HEK293 (cell line): Measurements from ENCODE around the gene PADI3.

Source experiments
- GLI2 ChIP-seq: fragments of 450-650 bp; formaldehyde crosslinking; IDR thresholded peaks from 2 replicates; pipeline ENCODE4; 2017; ENCODE audit warnings: missing biosample characterization, missing genetic modification characterization, low read depth, borderline replicate concordance
- GLI4 ChIP-seq: fragments of 450-650 bp; formaldehyde crosslinking; IDR thresholded peaks from 2 replicates; pipeline ENCODE4 v1.5.1; 2016; ENCODE audit warnings: missing biosample characterization, missing genetic modification characterization
- INSM2 ChIP-seq: fragments of 450-650 bp; formaldehyde crosslinking; IDR thresholded peaks from 2 replicates; pipeline ENCODE4 v1.5.1; 2016; ENCODE audit warnings: missing biosample characterization, missing genetic modification characterization
- KLF17 ChIP-seq: fragments of 450-650 bp; formaldehyde crosslinking; IDR thresholded peaks from 2 replicates; pipeline ENCODE4 v1.5.1; 2016; ENCODE audit warnings: missing biosample characterization, missing genetic modification characterization
- SP2 ChIP-seq: fragments of 450-650 bp; formaldehyde crosslinking; IDR thresholded peaks from 2 replicates; pipeline ENCODE4 v1.5.1; 2016; ENCODE audit warnings: missing biosample characterization, missing genetic modification characterization
- SP3 ChIP-seq: fragments of 450-650 bp; formaldehyde crosslinking; IDR thresholded peaks from 2 replicates; pipeline ENCODE4 v1.5.1; 2016; ENCODE audit warnings: missing biosample characterization, missing genetic modification characterization
- WT1 ChIP-seq: fragments of 450-650 bp; formaldehyde crosslinking; IDR thresholded peaks from 2 replicates; pipeline ENCODE4 v1.5.1; 2016; ENCODE audit warnings: missing biosample characterization, missing genetic modification characterization
- ZIC2 ChIP-seq: fragments of 450-650 bp; formaldehyde crosslinking; IDR thresholded peaks from 2 replicates; pipeline ENCODE4 v1.5.1; 2016; ENCODE audit warnings: missing biosample characterization, missing genetic modification characterization
- ZNF112 ChIP-seq: fragments of 450-650 bp; formaldehyde crosslinking; IDR thresholded peaks from 2 replicates; pipeline ENCODE4 v1.5.0; 2017; ENCODE audit warnings: missing biosample characterization, missing genetic modification characterization
- ZNF18 ChIP-seq: fragments of 450-650 bp; formaldehyde crosslinking; IDR thresholded peaks from 2 replicates; pipeline ENCODE4 v1.5.1; 2016; ENCODE audit warnings: missing biosample characterization, missing genetic modification characterization
- ZNF184 ChIP-seq: fragments of 450-650 bp; IDR thresholded peaks from 2 replicates; pipeline ENCODE4 v1.5.1; 2018; ENCODE audit warnings: missing biosample characterization, mild to moderate bottlenecking, missing genetic modification characterization
- ZNF239 ChIP-seq: fragments of 450-650 bp; formaldehyde crosslinking; IDR thresholded peaks from 2 replicates; pipeline ENCODE4 v1.5.1; 2016; ENCODE audit warnings: missing biosample characterization, missing genetic modification characterization
- ZNF394 ChIP-seq: fragments of 450-650 bp; formaldehyde crosslinking; IDR thresholded peaks from 2 replicates; pipeline ENCODE4 v1.5.1; 2016; ENCODE audit warnings: missing biosample characterization, missing genetic modification characterization, mild to moderate bottlenecking, moderate library complexity, borderline replicate concordance
- ZNF514 ChIP-seq: fragments of 450-650 bp; formaldehyde crosslinking; IDR thresholded peaks from 2 replicates; pipeline ENCODE4 v1.5.1; 2016; ENCODE audit warnings: missing biosample characterization, missing genetic modification characterization
- ZNF654 ChIP-seq: fragments of 450-650 bp; formaldehyde crosslinking; IDR thresholded peaks from 2 replicates; pipeline ENCODE4 v1.5.1; 2016; ENCODE audit warnings: low read depth, missing biosample characterization, missing genetic modification characterization
- ZSCAN16 ChIP-seq: fragments of 450-650 bp; formaldehyde crosslinking; IDR thresholded peaks from 2 replicates; pipeline ENCODE4 v1.5.1; 2016; ENCODE audit warnings: missing biosample characterization, missing genetic modification characterization
- ZSCAN4 ChIP-seq: fragments of 450-650 bp; formaldehyde crosslinking; IDR thresholded peaks from 2 replicates; pipeline ENCODE4 v1.5.1; 2017; ENCODE audit warnings: missing biosample characterization, missing genetic modification characterization
- TF ChIP-seq, protein P1 (sequence below): fragments of 450-650 bp; formaldehyde crosslinking; IDR thresholded peaks from 2 replicates; pipeline ENCODE4 v1.5.1; 2016; ENCODE audit warnings: missing biosample characterization, missing genetic modification characterization
- TF ChIP-seq, protein P2 (sequence below): fragments of 450-650 bp; formaldehyde crosslinking; conservative IDR thresholded peaks from 2 replicates; pipeline ENCODE4 v1.5.1; 2016; ENCODE audit warnings: low read depth, missing biosample characterization, missing genetic modification characterization

PADI3 gene

DNA sequence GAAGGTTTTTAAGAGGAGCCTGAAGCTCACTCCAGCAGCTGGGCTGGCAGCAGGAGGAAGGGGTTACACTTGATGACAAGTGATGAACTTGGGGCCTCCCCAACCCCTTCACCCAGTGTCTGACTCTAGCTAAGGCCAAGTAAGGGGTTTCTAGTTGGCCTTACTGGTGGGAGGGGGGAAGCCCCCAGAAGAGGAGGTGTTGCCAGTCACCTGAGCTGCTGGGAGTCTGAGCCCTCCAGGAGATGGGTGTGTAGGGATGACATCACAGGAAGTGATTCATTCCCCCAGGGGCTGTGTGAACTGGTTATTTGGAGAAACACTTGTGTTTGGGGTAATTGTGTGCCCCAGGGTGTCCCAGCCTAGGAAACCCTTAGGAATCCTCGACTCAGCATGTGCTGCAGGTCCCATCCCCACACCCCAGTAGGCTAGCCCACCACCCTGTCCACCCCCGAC is 40.9 kb upstream of the PADI3 start (continued):
- TF ChIP-seq ZNF18 (tag by site-specific recombination) (peak; percentile 99), ZNF394 (peak; percentile 42; the same call in 1 of the 2 replicates), INSM2 (tag by site-specific recombination) (peak; percentile 91), ZNF654 (tag by site-specific recombination) (no peak), ZNF239 (no peak), KLF17 (tag by site-specific recombination) (peak; percentile 88), GLI2 (tag by site-specific recombination) (no peak), ZSCAN4 (tag by site-specific recombination) (no peak), WT1 (tag by site-specific recombination) (peak; percentile 89), SP3 (tag by site-specific recombination) (0 out of 2 replicates have a peak, but pooled peaks have one; percentile 25), ZIC2 (tag by site-specific recombination) (peak; percentile 84), ZSCAN16 (tag by site-specific recombination) (no peak), SP2 (tag by site-specific recombination) (peak; percentile 24; the same call in 1 of the 2 replicates), ZNF514 (no peak), ZNF184 (tag by site-specific recombination) (peak; percentile 67), ZNF112 (tag by site-specific recombination) (no peak), GLI4 (tag by site-specific recombination) (no peak)
- TF ChIP-seq, protein P1, sequence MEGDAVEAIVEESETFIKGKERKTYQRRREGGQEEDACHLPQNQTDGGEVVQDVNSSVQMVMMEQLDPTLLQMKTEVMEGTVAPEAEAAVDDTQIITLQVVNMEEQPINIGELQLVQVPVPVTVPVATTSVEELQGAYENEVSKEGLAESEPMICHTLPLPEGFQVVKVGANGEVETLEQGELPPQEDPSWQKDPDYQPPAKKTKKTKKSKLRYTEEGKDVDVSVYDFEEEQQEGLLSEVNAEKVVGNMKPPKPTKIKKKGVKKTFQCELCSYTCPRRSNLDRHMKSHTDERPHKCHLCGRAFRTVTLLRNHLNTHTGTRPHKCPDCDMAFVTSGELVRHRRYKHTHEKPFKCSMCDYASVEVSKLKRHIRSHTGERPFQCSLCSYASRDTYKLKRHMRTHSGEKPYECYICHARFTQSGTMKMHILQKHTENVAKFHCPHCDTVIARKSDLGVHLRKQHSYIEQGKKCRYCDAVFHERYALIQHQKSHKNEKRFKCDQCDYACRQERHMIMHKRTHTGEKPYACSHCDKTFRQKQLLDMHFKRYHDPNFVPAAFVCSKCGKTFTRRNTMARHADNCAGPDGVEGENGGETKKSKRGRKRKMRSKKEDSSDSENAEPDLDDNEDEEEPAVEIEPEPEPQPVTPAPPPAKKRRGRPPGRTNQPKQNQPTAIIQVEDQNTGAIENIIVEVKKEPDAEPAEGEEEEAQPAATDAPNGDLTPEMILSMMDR, result no peak
- TF ChIP-seq, protein P2, sequence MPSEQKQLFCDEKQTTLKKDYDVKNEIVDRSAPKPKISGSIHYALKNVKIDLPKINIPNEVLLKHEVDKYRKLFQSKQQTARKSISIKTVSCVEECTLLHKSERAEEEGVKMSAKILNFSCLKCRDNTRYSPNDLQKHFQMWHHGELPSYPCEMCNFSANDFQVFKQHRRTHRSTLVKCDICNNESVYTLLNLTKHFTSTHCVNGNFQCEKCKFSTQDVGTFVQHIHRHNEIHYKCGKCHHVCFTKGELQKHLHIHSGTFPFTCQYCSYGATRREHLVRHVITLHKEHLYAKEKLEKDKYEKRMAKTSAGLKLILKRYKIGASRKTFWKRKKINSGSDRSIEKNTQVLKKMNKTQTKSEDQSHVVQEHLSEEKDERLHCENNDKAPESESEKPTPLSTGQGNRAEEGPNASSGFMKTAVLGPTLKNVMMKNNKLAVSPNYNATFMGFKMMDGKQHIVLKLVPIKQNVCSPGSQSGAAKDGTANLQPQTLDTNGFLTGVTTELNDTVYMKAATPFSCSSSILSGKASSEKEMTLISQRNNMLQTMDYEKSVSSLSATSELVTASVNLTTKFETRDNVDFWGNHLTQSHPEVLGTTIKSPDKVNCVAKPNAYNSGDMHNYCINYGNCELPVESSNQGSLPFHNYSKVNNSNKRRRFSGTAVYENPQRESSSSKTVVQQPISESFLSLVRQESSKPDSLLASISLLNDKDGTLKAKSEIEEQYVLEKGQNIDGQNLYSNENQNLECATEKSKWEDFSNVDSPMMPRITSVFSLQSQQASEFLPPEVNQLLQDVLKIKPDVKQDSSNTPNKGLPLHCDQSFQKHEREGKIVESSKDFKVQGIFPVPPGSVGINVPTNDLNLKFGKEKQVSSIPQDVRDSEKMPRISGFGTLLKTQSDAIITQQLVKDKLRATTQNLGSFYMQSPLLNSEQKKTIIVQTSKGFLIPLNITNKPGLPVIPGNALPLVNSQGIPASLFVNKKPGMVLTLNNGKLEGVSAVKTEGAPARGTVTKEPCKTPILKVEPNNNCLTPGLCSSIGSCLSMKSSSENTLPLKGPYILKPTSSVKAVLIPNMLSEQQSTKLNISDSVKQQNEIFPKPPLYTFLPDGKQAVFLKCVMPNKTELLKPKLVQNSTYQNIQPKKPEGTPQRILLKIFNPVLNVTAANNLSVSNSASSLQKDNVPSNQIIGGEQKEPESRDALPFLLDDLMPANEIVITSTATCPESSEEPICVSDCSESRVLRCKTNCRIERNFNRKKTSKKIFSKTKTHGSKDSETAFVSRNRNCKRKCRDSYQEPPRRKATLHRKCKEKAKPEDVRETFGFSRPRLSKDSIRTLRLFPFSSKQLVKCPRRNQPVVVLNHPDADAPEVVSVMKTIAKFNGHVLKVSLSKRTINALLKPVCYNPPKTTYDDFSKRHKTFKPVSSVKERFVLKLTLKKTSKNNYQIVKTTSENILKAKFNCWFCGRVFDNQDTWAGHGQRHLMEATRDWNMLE (tag by site-specific recombination), result 0 out of 2 replicates have a peak, but pooled peaks have one; percentile 28
